ENCODE results near the gene GSTM3.
"Not testable (repeated sequence)": the region's sequence is repeated elsewhere in the genome, so short reads cannot be mapped to it uniquely, and the experiment has no call there.

The GSTM3 gene

GRCh38 chr1:109726728-109727373, 14.0 kb downstream of the GSTM3 start:
- no peak for DNase-seq (ENCODE audit: low read depth in 2 of 2)

GRCh38 chr1:109726007-109726406, 14.8 kb downstream of the GSTM3 start:
- DNase-seq (ENCODE audit: low read depth in 2 of 2), result no peak

GRCh38 chr1:109725510-109725909, 15.3 kb downstream of the GSTM3 start:
- DNase-seq (ENCODE audit: low read depth in 2 of 2), result no peak

GRCh38 chr1:109724933-109725332, 15.9 kb downstream of the GSTM3 start:
- DNase-seq (ENCODE audit: low read depth in 2 of 2), result no peak

GRCh38 chr1:109722908-109723691, 17.7 kb downstream of the GSTM3 start:
- DNase-seq (ENCODE audit: low read depth in 2 of 2), result no peak

GRCh38 chr1:109721971-109722370, 18.9 kb downstream of the GSTM3 start:
- DNase-seq (ENCODE audit: low read depth in 2 of 2), result no peak

- DNase-seq (ENCODE audit: low read depth in 2 of 2), result no peak
These were observed 19.8 kb downstream of the GSTM3 start for GRCh38 chr1:109721042-109721441.

GRCh38 chr1:109719337-109719837, 21.5 kb downstream of the GSTM3 start:
- DNase-seq (ENCODE audit: low read depth in 2 of 2), result no peak

GRCh38 chr1:109718495-109718894, 22.3 kb downstream of the GSTM3 start:
- DNase-seq (ENCODE audit: low read depth in 2 of 2), result no peak

GRCh38 chr1:109717729-109718128, 23.1 kb downstream of the GSTM3 start:
- DNase-seq (ENCODE audit: low read depth in 2 of 2), result no peak

- no peak for DNase-seq (ENCODE audit: low read depth in 2 of 2)
These were observed 24.2 kb downstream of the GSTM3 start for GRCh38 chr1:109716570-109717090.

- DNase-seq (ENCODE audit: low read depth in 2 of 2), result no peak
These were observed 24.7 kb downstream of the GSTM3 start for GRCh38 chr1:109716121-109716520.

- DNase-seq (ENCODE audit: low read depth in 2 of 2), result no peak
These were observed 26.0 kb downstream of the GSTM3 start for GRCh38 chr1:109714661-109715372.

- no peak for DNase-seq (ENCODE audit: low read depth in 2 of 2)
These were observed 27.2 kb downstream of the GSTM3 start for GRCh38 chr1:109713636-109714035.

- DNase-seq (ENCODE audit: low read depth in 2 of 2), result no peak
These were observed 28.4 kb downstream of the GSTM3 start for GRCh38 chr1:109712321-109712864.

- DNase-seq (ENCODE audit: low read depth in 2 of 2), result not testable (repeated sequence)
These were observed 29.1 kb downstream of the GSTM3 start, which contains the start of gene GSTM5 for GRCh38 chr1:109711593-109712320. TSS of gene GSTM5 (plus strand) at chr1:109712251. CDS start at chr1:109712313, 62 bp downstream.

- DNase-seq (ENCODE audit: low read depth in 2 of 2), result not testable (repeated sequence)
These were observed 31.0 kb downstream of the GSTM3 start for GRCh38 chr1:109709822-109710221.

- DNase-seq (ENCODE audit: low read depth in 2 of 2), result not testable (repeated sequence)
These were observed 31.9 kb downstream of the GSTM3 start for GRCh38 chr1:109708949-109709348.

GRCh38 chr1:109705411-109705810, 35.4 kb downstream of the GSTM3 start:
- DNase-seq (ENCODE audit: low read depth in 2 of 2), result no peak

GRCh38 chr1:109704173-109704572, 36.7 kb downstream of the GSTM3 start:
- DNase-seq (ENCODE audit: low read depth in 2 of 2), result no peak

GRCh38 chr1:109702940-109703339, 37.9 kb downstream of the GSTM3 start:
- not testable (repeated sequence) for DNase-seq (ENCODE audit: low read depth in 2 of 2)

Data from stimulated activated CD8-positive, alpha-beta memory T cell treated with anti-CD3 and anti-CD28 coated beads, Interleukin-15, amount 100 ng/mL, for 48 hours (primary cell).